GM23338 (cell line): Measurements from ENCODE around the gene UGT2B10.

Experiments used
- CREB1 ChIP-seq: fragments of 250-450 bp; sonication (Bioruptor Pico); IDR thresholded peaks from 2 replicates; pipeline ENCODE4 v1.5.0; 2020; ENCODE audit warnings: low read depth, mild to moderate bottlenecking, moderate library complexity
- CTCF ChIP-seq, 2 experiments: fragments of 200-600 bp in 1 of 2; sonication (generic) in 1 of 2; conservative IDR thresholded peaks; 2 replicates each; pipeline versions ENCODE4 v1.5.1 to v1.6.1; 2016 to 2017; ENCODE audit warnings: antibody characterized with exemption in 2 of 2, low read depth in 2 of 2, mild to moderate bottlenecking in 2 of 2, moderate library complexity in 1 of 2
- ETS1 ChIP-seq: IDR thresholded peaks from 2 replicates; pipeline ENCODE4 v1.6.1; 2016; ENCODE audit warnings: antibody characterized with exemption
- EZH2 ChIP-seq: fragments of 200-600 bp; sonication (generic); IDR thresholded peaks from one replicate; pipeline ENCODE4 v1.8.0; 2017; ENCODE audit warnings: antibody characterized with exemption, mild to moderate bottlenecking, low read depth; ENCODE audit not compliant: unreplicated experiment
- EZH2phosphoT487 ChIP-seq: fragments of 200-600 bp; sonication (generic); IDR thresholded peaks from one replicate; pipeline ENCODE4 v1.8.1; 2018; ENCODE audit warnings: antibody characterized with exemption; ENCODE audit not compliant: unreplicated experiment
- JUNB ChIP-seq: IDR thresholded peaks from one replicate; pipeline ENCODE4 v1.6.1; 2016; ENCODE audit warnings: antibody characterized with exemption; ENCODE audit not compliant: unreplicated experiment
- POLR2AphosphoS5 ChIP-seq: IDR thresholded peaks from 2 replicates; pipeline ENCODE4 v1.6.1; 2016; ENCODE audit warnings: antibody characterized with exemption, low read depth
- REST ChIP-seq: IDR thresholded peaks from one replicate; pipeline ENCODE4 v1.6.1; 2018; ENCODE audit warnings: antibody characterized with exemption; ENCODE audit not compliant: unreplicated experiment
- ZNF114 ChIP-seq: fragments of 250-450 bp; sonication (Bioruptor Pico); IDR thresholded peaks from 2 replicates; pipeline ENCODE4 v1.5.0; 2020; ENCODE audit warnings: mild to moderate bottlenecking, moderate library complexity

- TF ChIP-seq CTCF (conservative IDR thresholded peaks at IDR 0.05; ENCODE audit: low read depth in 2 of 2) (no peak), EZH2 (no peak), ZNF114 (no peak), POLR2AphosphoS5 (no peak), JUNB (no peak), EZH2phosphoT487 (no peak), REST (no peak), CREB1 (CRISPR knock-in tag) (no peak), ETS1 (no peak)
Measured at GRCh38 chr4:68858039-68858438, 42.2 kb downstream of the UGT2B10 start.
